NCI-H2171 (cell line): Measurements from ENCODE around the gene SLCO3A1.

Experiments used
- DNase-seq: peaks from one replicate; lab custom pipeline; 2025; lab: John Stamatoyannopoulos, UW

SLCO3A1 gene

GRCh38 chr15:92003515-92004067, 150.1 kb downstream of the SLCO3A1 start:
- DNase-seq: no peak

GRCh38 chr15:92005154-92005553, 151.6 kb downstream of the SLCO3A1 start:
- no peak for DNase-seq

DNA sequence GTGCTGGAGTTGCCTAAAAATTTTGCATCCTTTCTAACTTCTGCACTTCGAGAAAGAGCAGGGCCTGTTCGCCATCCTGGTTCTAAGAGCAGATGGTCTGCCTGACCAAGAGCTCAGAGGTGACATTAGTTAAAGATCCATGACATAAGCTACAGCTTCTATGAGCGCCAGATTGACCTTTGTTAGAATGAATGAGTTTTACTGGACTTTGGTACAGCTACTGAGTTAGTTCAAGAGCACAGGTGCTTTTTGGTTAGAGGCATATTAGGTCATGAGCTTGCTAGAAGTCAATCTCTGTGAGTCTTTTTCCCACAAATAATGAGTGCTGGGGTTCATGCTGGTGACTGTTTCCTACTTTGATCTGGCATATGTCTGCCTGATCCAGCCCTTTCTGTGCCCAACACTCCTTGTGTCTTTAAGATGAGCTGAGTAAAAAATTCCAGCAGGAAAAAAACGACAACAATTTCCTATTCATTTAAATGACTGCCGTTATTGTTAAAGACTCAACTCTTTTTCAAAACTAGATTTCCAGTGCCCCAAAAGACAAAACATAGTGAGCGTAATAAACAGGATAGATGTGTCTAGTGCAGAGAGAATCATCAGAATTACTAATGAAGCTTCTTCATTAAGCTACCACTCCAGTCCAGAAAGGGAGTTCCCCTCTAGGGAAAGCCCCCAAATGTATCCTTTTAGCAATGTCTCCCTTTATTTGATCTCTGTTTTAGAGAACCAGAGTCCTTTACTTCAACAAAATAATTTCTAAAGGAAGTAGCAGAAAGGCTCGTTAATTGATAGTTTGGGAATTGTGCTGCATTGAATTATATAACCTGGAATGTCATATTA, 152.9 kb downstream of the SLCO3A1 start:
- no peak for DNase-seq

GRCh38 chr15:92009162-92009561, 155.7 kb downstream of the SLCO3A1 start:
- no peak for DNase-seq

DNA sequence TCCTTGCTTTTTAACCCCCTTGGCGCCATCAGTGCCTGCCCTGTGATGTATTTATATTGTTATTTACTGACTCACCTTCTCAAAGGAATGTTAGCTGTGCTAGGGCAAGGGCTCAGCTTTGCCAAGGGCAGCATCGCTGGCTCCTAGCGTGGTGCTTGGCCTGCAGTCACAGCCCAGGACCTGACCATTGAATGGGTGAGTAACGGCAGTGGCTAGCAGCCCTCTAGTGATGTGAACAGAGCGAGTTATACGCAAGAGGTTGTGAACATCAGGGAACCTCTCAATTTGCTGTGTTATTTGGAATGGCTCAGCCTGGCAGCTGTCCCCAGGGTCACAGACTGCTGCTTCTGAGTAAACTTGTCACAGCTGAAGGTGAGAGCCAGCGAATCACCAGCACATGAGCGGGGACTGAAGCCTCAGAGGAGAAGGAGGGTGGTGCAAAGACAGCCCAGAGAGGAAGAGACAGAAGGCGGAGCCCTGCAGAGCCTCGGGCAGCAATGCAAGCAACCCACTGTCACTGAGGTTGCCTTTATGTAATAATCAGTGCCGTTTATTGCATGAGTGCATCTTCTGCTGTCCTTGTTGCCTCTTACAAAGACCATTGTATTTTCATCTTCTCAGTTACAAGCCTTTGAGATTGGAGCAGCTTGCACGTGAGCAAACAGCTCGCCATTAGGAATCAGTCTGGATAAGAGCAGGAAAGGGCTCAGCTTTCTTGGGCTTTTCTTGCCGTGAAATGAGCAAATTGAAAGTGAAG, 158.3 kb downstream of the SLCO3A1 start:
- peak; percentile 66 for DNase-seq

GRCh38 chr15:92012368-92012629, 158.8 kb downstream of the SLCO3A1 start:
- no peak for DNase-seq

DNA sequence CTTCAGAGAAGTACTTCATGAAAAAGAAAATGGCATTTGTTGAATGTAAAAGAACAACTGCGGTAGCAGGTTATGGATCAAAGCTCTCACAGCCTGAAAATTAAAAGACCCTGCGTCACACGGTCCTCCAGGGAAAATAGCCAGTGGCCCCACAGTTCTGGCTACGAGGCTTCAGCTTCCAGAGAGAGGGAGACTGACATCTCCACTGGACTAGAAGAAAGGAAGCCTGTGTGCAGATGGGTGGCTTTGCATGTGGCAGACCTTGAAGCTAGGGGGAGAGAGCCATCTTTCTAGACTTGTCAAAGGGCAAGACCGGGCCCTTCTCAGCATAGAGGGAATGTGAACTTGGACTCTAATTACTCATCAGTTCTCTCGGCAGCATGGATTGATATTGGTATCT, 159.4 kb downstream of the SLCO3A1 start:
- no peak for DNase-seq

GRCh38 chr15:92014281-92015030, 160.9 kb downstream of the SLCO3A1 start:
- DNase-seq: no peak

DNA sequence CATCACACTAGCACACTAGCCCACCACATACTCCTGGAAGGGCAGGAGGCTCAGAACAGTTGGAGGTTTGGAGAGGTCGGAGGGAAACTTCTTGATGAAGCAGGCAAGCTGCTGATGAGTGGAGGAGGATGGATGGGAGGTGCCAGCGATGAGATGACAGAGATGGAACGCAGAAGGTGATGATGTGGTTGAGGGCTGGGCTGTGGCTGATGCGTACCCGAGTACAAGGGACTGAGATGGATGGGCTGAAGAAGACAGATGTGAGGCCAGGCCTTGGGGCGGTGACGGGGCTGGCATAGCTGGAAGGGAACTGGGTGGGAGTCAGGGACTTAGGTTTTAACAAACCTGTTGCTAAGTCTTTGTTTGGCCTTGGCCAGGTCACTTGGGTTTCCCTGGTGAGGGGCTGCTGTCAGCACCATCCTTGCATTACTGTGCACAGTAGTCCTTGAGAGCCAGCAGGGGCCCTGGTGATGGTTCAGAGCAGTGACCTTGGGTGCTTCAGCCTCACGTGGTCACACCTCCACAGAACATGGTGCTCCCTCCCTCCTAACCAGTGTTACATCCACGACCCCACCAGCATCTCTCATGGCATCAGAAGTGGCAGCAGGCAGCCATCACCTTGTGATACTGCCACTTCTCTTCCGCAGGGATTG, 164.5 kb downstream of the SLCO3A1 start:
- no peak for DNase-seq

GRCh38 chr15:92018535-92019239, 165.2 kb downstream of the SLCO3A1 start:
- peak; percentile 81 for DNase-seq

GRCh38 chr15:92019706-92020105, 166.2 kb downstream of the SLCO3A1 start:
- DNase-seq: no peak

DNA sequence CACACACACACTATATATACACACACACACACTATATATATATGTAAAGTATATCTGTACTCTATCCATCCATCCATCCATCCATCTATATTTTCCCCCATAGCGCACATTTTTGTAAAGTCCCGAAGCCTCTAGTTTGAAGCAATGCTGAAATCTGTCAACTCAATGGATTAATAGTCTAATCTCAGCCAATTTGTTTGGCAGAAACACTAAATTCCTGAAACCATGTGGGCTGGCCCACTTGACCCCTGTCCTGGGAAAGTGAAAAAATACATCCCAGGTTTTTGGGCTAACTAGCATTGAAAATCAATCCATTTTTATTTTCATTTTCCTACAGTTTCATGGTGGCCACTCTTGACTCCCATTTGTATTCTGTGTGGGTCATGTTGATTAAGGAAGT, 166.7 kb downstream of the SLCO3A1 start:
- DNase-seq: no peak

DNA sequence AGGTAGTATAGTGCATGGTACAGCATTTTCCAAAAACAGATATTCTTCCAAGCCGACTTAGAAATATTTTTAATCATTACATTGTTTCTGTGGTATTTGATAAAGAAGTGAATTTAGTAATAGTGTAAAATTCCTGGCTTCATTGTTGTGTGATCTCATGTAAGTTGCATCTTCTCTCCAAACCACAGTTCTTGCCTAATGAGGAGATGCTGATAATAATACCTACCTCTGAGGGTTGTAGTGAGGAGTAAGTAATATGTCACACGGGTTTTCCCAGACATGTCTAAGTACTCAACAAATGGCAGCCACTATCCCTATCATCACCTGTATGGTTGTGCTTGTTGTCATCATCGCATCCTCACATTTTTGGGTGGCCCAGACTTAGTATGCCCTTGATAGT, 167.3 kb downstream of the SLCO3A1 start:
- DNase-seq: no peak

DNA sequence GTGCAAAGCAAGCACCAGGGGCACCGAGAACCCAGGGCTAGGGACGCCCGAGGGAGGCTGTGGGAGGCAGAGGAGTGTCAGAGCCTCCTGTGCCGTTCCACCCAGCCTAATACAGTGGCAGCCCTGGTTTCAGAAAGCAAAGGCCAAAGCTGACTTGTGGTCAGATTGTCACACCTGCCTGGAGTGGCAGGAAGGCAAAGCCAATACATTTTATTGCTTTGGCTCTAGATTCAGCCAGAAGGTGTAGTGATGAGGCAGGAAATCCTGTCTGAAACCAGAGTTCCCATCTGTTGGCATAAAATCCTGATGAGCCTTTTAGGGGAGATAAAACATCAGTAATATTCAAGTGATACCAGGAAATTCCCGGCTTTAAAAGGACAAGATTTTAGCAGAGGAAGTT, 168.3 kb downstream of the SLCO3A1 start:
- no peak for DNase-seq

DNA sequence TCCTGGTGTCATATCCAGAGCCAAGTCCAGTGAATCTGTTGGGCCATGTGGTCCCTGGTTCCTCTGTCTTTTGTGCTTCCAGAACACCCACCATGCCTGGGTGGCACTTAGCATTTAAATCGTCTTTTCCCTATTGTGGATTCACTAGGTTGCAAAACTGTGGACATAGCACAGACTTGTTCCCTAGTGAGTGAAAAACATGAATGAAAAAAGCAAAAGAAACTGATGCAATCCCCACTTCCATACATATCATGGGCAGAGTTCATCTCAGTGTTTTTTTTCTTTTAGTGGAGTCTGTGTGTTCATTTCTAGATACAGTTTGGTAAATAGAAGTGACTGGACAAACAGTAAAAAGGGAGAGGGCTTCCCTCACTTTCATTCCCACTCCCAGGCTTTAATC, 170.5 kb downstream of the SLCO3A1 start:
- DNase-seq: no peak

DNA sequence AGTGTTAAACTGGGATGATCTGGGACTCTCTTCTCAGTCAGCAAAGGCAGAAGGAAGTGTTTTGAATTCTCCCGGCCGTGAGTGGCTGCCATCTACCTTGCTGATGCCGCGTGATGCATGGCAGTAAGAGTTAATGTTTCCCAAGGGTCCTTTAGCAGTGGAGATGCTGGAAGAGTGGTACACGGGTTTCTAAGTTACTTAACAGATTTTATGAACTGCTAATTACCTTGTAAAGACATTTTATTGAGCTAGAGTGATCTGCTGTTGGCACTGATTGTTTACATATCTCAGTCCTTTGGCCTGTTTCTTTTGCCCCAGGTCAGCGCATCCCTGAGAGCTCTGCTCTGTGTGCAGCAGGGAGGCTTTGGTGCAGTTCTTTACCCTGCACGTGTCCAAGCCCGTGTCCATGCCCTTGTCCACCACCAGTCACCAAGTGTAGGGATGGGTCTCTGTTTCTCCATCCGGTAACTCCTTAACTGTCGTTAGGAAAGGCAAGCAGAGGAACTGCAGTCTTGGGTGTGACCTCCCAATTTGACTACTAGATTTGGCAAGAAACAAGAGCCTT, 172.3 kb downstream of the SLCO3A1 start:
- no peak for DNase-seq

- no peak for DNase-seq
Measured at GRCh38 chr15:92028389-92028724, 174.8 kb downstream of the SLCO3A1 start.

- no peak for DNase-seq
Measured at GRCh38 chr15:92029767-92030166, 176.3 kb downstream of the SLCO3A1 start.

DNA sequence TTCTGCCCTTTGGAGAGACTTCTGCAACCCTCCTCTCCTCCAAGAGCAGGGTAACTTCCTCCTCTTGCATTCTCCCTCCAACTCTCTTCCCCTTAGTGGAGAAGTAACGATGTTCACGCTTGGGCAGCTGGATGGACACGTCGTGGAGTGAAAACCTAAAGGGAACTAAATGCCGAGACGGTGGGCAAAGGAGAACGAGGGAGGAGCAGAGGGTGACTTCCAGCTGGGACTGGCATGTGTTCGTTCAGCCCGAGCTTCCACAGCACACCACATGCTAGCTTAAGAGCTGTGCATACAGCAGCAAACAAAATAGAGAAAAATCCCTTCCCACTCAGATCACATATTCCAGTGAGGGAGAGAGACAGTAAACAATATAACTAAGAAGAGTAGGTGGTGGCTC, 179.8 kb downstream of the SLCO3A1 start:
- no peak for DNase-seq

- no peak for DNase-seq
Measured at GRCh38 chr15:92033723-92034122, 180.2 kb downstream of the SLCO3A1 start.

DNA sequence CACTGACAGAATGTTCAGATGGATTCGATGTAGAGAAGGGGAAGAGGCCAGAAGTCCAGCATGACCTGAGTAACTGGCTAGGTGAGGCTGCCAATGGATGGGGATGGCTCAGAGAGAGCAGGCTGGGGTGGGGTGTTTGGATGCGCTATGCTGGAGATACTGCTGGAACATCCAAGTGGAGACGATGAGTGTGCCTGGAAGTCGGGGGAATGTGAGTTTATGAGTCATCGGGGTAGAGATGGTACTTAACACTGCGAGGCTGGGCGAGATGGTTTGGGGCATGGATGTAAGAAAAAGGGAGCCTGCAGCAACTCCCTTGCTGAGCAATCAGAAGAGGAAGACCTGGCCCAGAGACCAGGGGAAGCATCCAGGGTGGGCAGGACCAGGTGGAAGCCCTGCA, 180.7 kb downstream of the SLCO3A1 start:
- DNase-seq: no peak
